NAMALWA (cell line): ENCODE results near the gene MAP2K1.
"Not testable (repeated sequence)": the region's sequence is repeated elsewhere in the genome, so short reads cannot be mapped to it uniquely, and the experiment has no call there.

Source experiments
- DNase-seq: peaks from one replicate; pipeline ENCODE4 v3.0.0-alpha.2; 2015; ENCODE audit warnings: low spot score

MAP2K1 gene

GRCh38 chr15:66386204-66387123, at the start of gene MAP2K1:
Gene MAP2K1, plus strand, starts transcription at chr15:66386912. Its CDS starts 436 bp downstream, at chr15:66387348.
- DNase-seq = peak; percentile 98

GRCh38 chr15:66348530-66348929, 38.2 kb upstream of the MAP2K1 start:
- not testable (repeated sequence) for DNase-seq

GRCh38 chr15:66356077-66356358, 30.7 kb upstream of the MAP2K1 start:
- DNase-seq = no peak

GRCh38 chr15:66356359-66357236, 30.1 kb upstream of the MAP2K1 start, which contains the start of gene TIPIN:
Gene TIPIN, minus strand, starts transcription at chr15:66356685. Its CDS starts 3,738 bp downstream, at chr15:66352947.
- DNase-seq = peak; percentile 99

- peak; percentile 18 for DNase-seq
Observed at GRCh38 chr15:66359740-66360139, 27.0 kb upstream of the MAP2K1 start.

GRCh38 chr15:66361745-66362460, 24.8 kb upstream of the MAP2K1 start:
- DNase-seq = not testable (repeated sequence)

GRCh38 chr15:66362776-66363175, 23.9 kb upstream of the MAP2K1 start:
- DNase-seq = no peak

GRCh38 chr15:66364944-66365528, 21.7 kb upstream of the MAP2K1 start:
- no peak for DNase-seq

GRCh38 chr15:66369773-66370651, 16.7 kb upstream of the MAP2K1 start:
- peak; percentile 59 for DNase-seq

- no peak for DNase-seq
Observed at GRCh38 chr15:66374179-66374578, 12.5 kb upstream of the MAP2K1 start.

GRCh38 chr15:66378814-66379430, 7.8 kb upstream of the MAP2K1 start:
- no peak for DNase-seq

- not testable (repeated sequence) for DNase-seq
Observed at GRCh38 chr15:66381376-66381775, 5.3 kb upstream of the MAP2K1 start.

- peak; percentile 65 for DNase-seq
Observed at GRCh38 chr15:66387163-66388042, 691 bp downstream of the MAP2K1 start.

GRCh38 chr15:66388043-66388363, 1.3 kb downstream of the MAP2K1 start:
- DNase-seq = peak; percentile 38

GRCh38 chr15:66388576-66388975, 1.9 kb downstream of the MAP2K1 start:
- peak; percentile 46 for DNase-seq

- peak; percentile 53 for DNase-seq
Observed at GRCh38 chr15:66389098-66389858, 2.6 kb downstream of the MAP2K1 start.

- DNase-seq = no peak
Observed at GRCh38 chr15:66389859-66390381, 3.2 kb downstream of the MAP2K1 start.

GRCh38 chr15:66390678-66391077, 4.0 kb downstream of the MAP2K1 start:
- DNase-seq = peak; percentile 71
